Suprapubic skin (tissue), 4 donors: Measurements from ENCODE around the gene HSP90AB1. TPM values are rescaled to one million over a fixed set of nuclear protein-coding genes. Genes with fewer than 3 reads are reported as not detected.

Experiments used
- DNase-seq, 2 donors: peaks; one replicate each; pipeline ENCODE4 v3.0.0-alpha.2; 2019; ENCODE audit warnings: low spot score in 2 of 2
- H3K27ac ChIP-seq: fragments of 200-600 bp; sonication (generic); one replicate; pipeline ENCODE4 v1.5.1; 2019
- H3K27me3 ChIP-seq: fragments of 200-600 bp; sonication (generic); one replicate; pipeline ENCODE4 v1.5.1; 2019
- H3K36me3 ChIP-seq: fragments of 200-600 bp; sonication (generic); one replicate; pipeline ENCODE4 v1.5.1; 2019
- H3K4me1 ChIP-seq: fragments of 200-600 bp; sonication (generic); one replicate; pipeline ENCODE4 v1.5.1; 2019
- H3K4me3 ChIP-seq: fragments of 200-600 bp; sonication (generic); one replicate; pipeline ENCODE4 v1.5.1; 2019; ENCODE audit warnings: mild to moderate bottlenecking
- H3K9me3 ChIP-seq: fragments of 200-600 bp; sonication (generic); one replicate; pipeline ENCODE4 v1.5.1; 2019
- CTCF ChIP-seq, 2 donors: fragments of 200-600 bp in 1 of 2; fragments of 450-650 bp in 1 of 2; sonication (generic) in 1 of 2; IDR thresholded peaks; one replicate each; pipeline ENCODE4 v1.5.1; 2016 to 2019; ENCODE audit warnings: antibody characterized with exemption in 2 of 2, mild to moderate bottlenecking in 1 of 2, moderate library complexity in 1 of 2
- EP300 ChIP-seq: sonication (generic); formaldehyde crosslinking; IDR thresholded peaks from one replicate; pipeline ENCODE4 v1.6.1; 2017; ENCODE audit warnings: antibody characterized with exemption
- POLR2A ChIP-seq, 2 donors: fragments of 450-650 bp; IDR thresholded peaks; one replicate each; pipeline ENCODE4 v1.6.1; 2017; ENCODE audit warnings: antibody characterized with exemption in 2 of 2, mild to moderate bottlenecking in 2 of 2, moderate library complexity in 2 of 2
- POLR2AphosphoS5 ChIP-seq, 3 donors: sonication (generic); formaldehyde crosslinking; IDR thresholded peaks; one replicate each; pipeline ENCODE4 v1.6.1; 2017; ENCODE audit warnings: antibody characterized with exemption in 3 of 3
- WGBS: methylation state at CpG from one replicate; pipeline ENCODE4 v1.1.5; 2018; 5-methylcytosine and 5-hydroxymethylcytosine counted together
- total RNA-seq, 4 donors: library from RNA; depleted of rRNA; stranded (reverse); fragments of >200 nt; gene quantifications; one replicate each; pipeline ENCODE4 v1.1.0, GENCODE V29; 2016

HSP90AB1 gene
- total RNA-seq, 4 donors from 2014 or later = 450 to 830 (median 678) TPM

DNA sequence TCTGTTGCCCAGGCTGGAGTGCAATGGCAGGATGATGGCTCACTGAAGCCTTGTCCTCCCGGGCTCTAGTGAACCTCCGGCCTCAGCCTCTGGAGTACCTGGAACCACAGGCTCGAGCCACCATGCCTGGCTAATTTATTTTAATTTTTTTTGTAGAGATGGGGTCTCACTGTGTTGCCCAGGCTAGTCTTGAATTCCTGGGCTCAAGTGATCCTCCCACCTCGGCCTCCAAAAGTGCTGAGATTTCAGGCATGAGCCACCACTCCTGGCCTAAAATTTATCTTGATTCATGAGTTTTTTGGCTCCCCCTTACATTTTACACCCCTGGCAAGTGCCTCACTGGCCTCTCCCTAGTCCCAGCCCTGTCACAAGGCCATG lies 26.0 kb upstream of the HSP90AB1 start:
- peaks cover 93% of the 10 kb centered on the region for H3K4me1 ChIP-seq
- no peak overlapping the region for H3K4me3 ChIP-seq
- DNase-seq = no peak
- TF ChIP-seq POLR2A (IDR thresholded peaks at IDR 0.05) (no peak), POLR2AphosphoS5 (IDR thresholded peaks at IDR 0.05) (no peak), EP300 (no peak), CTCF (IDR thresholded peaks at IDR 0.05) (no peak)
- H3K27me3 ChIP-seq = no peaks in the 10 kb centered on the region
- H3K9me3 ChIP-seq = no peaks in the 10 kb centered on the region
- H3K36me3 ChIP-seq = no peaks in the 10 kb centered on the region
- WGBS = 70% methylated on average over 4 of the region's 4 CpGs
- H3K27ac ChIP-seq = peak overlapping the region; percentile 92

- H3K4me1 ChIP-seq = peaks cover 98% of the 10 kb centered on the region
- peak overlapping the region; percentile 81 for H3K4me3 ChIP-seq
- H3K36me3 ChIP-seq = no peaks in the 10 kb centered on the region
- H3K27ac ChIP-seq = peak overlapping the region; percentile 92
- H3K27me3 ChIP-seq = no peaks in the 10 kb centered on the region
- TF ChIP-seq CTCF (IDR thresholded peaks at IDR 0.05) (peak; percentile 75 to 90), EP300 (no peak), POLR2A (IDR thresholded peaks at IDR 0.05) (no peak), POLR2AphosphoS5 (IDR thresholded peaks at IDR 0.05) (peak in 2 of 3 donors; percentile 92)
- DNase-seq = peak; percentile 96 to 97
- 2% methylated on average over 4 of the region's 4 CpGs for WGBS
- H3K9me3 ChIP-seq = no peaks in the 10 kb centered on the region
Measured at GRCh38 chr6:44221291-44221960, 25.5 kb upstream of the HSP90AB1 start.

DNA sequence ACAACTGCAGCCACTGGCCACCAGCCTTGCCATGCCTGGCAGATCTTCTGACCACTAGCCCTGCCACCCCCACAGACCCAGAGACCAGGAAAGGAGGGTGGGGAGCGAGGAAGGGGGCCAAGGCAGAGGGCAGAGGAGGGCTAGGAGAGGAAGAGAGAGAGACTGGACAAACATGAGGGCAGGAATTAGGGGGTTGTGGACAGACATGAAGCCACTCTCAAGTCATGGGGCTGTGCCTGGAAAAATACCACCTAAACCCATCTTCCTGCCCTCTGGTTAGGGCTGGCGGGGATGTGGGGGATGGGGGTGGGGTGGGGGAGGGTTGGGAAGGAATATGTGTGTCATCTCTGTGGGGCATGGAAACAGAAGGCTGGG lies 25.0 kb upstream of the HSP90AB1 start:
- Histone ChIP-seq H3K27ac (peak overlapping the region; percentile 92), H3K4me1 (peaks cover 98% of the 10 kb centered on the region), H3K9me3 (no peaks in the 10 kb centered on the region), H3K27me3 (no peaks in the 10 kb centered on the region), H3K36me3 (no peaks in the 10 kb centered on the region), H3K4me3 (peak overlapping the region; percentile 81)
- WGBS = 45% methylated on average over 2 of the region's 2 CpGs
- DNase-seq = no peak
- TF ChIP-seq CTCF (IDR thresholded peaks at IDR 0.05) (no peak), POLR2A (IDR thresholded peaks at IDR 0.05) (no peak), EP300 (no peak), POLR2AphosphoS5 (IDR thresholded peaks at IDR 0.05) (no peak)

DNA sequence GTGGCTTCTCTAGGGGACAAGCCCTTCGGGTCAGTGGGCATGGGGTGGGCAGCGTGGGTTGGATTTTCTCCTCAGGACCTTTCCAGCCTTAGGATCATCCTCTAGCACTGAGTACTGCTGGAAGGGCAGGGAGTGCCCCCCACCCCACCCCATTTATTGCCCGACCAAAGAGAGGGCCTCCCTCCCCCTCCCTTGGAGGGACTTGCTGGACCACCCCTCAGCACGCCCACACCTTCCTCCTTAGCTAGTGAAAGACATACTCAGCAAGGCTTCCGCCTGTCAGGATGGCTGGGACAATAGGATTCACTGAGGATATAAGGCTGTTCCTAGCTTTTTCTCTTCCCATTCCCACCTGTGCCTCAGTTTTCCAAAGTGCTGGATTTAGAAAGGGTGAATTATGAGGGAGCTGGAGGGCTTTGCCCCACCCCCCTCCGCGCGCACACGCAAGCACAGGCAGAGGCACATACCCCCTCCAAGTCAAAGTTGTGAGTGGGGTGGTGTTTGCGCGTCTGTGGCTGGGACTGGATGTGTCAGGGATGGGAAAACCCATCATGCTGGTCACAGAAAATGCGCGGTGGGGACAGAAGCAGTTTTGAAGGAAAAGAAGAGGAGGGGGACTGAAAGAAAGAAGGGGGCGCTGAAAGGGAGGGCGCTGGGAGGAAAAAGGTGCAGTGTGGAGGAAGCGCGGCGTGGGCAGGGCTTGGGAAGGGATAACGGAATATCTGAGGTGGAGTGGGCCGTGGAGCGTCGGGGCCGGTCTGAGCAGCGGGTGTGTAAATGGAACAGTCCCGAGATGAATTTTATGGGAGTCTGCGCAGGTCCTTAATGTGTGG lies 24.2 kb upstream of the HSP90AB1 start:
- Histone ChIP-seq H3K27ac (peak overlapping the region; percentile 92), H3K27me3 (no peaks in the 10 kb centered on the region), H3K4me1 (peaks cover 98% of the 10 kb centered on the region), H3K9me3 (no peaks in the 10 kb centered on the region), H3K4me3 (peak overlapping the region; percentile 81), H3K36me3 (no peaks in the 10 kb centered on the region)
- no peak for DNase-seq
- 18% methylated on average over 26 of the region's 26 CpGs for WGBS
- TF ChIP-seq POLR2A (IDR thresholded peaks at IDR 0.05) (no peak), EP300 (no peak), POLR2AphosphoS5 (IDR thresholded peaks at IDR 0.05) (peak in 1 of 3 donors; percentile 14), CTCF (IDR thresholded peaks at IDR 0.05) (peak in 1 of 2 donors; percentile 4)

- DNase-seq = peak in 1 of 2 donors; percentile 83
Measured at GRCh38 chr6:44223319-44224028, 23.4 kb upstream of the HSP90AB1 start, which contains the start of gene SLC29A1. Gene SLC29A1 (plus strand): TSS chr6:44223595. CDS start chr6:44227314, 3,719 bp downstream.

More at GRCh38 chr6:44223319-44224028, 23.4 kb upstream of the HSP90AB1 start, which contains the start of gene SLC29A1:
- peak within 1 kb of the TSS; percentile 81 for H3K4me3 ChIP-seq
- no peaks in the 10 kb centered on the region for H3K27me3 ChIP-seq
- H3K36me3 ChIP-seq = no peaks in the 10 kb centered on the region
- no peaks in the 10 kb centered on the region for H3K9me3 ChIP-seq
- 0% methylated on average over 2 of the region's 73 CpGs for WGBS
- peak within 1 kb of the TSS; percentile 92 for H3K27ac ChIP-seq
- TF ChIP-seq POLR2A (IDR thresholded peaks at IDR 0.05) = no peak
- peaks cover 98% of the 10 kb centered on the region for H3K4me1 ChIP-seq
